ENCODE measurements around the gene VPS36.
"Not testable (repeated sequence)": the region's sequence is repeated elsewhere in the genome, so short reads cannot be mapped to it uniquely, and the experiment has no call there.

The VPS36 gene, protein sequence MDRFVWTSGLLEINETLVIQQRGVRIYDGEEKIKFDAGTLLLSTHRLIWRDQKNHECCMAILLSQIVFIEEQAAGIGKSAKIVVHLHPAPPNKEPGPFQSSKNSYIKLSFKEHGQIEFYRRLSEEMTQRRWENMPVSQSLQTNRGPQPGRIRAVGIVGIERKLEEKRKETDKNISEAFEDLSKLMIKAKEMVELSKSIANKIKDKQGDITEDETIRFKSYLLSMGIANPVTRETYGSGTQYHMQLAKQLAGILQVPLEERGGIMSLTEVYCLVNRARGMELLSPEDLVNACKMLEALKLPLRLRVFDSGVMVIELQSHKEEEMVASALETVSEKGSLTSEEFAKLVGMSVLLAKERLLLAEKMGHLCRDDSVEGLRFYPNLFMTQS

DNA sequence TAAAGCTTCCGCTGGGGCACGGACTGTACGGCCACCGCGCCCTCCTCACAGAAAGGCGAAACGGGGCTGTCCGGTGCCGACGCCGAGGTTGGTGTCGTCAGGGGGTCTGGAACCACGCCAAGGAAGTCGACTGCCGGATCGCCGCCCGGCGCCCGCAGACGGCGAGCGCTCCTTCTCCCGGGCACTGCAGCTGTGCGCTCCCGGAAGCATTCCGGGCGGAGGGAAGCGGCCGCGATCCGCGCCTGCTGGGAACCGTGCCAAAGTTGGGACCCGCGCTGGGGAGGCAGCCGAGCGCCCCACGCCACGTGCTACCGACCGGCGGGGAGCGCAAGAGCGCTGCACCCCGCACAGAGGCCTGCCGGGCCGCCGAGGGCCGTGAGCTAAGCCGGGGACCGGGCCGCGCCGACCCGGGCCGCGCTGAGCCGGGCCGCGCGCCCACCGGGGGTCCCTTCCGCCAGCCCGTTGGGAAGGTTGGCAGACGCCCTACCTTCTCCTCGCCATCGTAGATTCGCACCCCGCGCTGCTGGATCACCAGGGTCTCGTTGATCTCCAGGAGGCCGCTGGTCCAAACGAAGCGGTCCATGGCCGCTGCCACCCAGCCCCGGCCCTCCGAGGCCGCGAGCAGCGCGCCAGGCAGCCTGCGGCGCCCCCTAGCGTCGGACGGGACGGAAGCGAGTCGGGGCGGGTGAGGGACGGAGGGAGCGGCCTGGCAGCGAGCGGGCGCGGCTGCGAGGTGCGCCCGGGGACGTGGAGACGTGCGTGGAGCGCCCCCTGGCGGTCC is at the start of gene VPS36:
TSS of gene VPS36 (minus strand) at position 623 of the 781 bp plus-strand sequence. CDS start at position 583, 40 bp downstream.
- peak; percentile 92 to 93 for DNase-seq

DNA sequence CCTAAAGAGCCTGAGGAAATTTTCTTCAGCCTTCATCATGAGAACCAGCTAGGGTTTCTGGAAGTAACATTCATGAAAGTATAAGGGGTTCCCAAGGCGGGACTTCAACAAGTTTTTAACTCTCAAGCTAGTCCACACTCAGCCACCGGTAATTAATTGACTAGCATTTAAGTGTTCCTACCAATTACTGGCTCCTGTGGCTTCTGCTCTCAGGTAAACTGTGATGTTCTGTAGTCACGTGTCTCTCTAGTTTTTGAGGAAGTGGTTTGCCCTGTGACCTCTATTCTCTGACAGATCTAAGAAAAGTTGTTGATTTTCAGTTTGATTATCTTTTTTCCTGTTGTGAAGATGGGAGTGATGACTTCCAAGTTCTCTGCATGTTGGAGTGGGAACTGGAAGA is 47.5 kb upstream of the VPS36 start:
- DNase-seq = not testable (repeated sequence)

DNA sequence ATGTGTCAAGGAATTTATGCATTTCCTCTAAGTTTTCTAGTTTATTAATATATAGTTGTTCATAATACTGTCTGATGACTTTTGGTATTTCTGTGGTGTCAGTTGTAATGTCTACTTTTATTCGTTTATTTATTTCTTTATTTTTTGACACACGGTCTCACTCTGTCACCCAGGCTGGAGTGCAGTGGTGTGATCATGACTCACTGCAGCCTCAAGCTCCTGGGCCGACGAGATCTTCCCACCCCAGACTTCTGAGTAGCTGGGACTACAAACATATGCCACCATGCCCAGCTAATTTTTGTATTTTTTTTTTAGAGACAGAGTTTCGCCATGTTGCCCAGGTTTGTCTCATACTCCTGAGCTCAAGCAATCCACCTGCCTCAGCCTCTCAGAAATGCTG is 43.8 kb upstream of the VPS36 start:
- DNase-seq = not testable (repeated sequence)

DNA sequence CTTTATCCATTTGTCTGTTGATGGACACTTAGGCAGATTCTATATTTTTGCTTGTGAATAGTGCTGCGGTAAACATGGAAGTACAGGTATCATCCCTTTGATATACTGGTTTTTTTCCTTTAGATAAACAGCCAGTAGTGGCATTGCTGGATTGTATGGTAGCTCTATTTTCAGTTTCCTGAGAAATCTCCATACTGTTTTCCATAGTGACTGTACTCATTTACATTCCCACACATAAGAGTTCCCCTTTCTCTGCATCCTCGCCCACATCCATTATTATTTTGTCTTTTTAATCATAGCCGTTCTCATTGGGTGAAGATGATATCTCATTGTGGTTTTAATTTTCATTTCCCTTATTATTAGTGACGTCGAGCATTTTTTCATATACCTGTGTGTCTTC is 40.6 kb upstream of the VPS36 start:
- DNase-seq = not testable (repeated sequence)

DNA sequence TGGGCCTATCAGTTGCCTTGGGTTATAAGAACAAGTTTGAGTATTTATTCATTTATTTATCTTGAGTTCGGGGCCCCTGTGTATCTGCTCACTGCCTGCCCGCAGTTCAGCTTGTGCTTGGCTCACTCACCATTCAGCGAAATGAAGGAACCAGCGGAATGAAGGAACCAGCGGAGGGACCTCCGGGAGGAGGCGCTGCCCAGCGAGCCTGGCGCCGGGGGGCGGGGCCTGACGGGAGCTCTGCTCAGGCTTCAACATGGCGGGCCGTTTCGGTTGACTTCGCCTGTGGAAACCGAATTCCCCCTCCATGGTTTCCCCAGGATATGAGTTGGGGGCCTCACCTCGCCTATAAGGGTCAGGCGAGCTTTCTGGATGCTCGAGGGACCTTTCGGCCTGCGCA is 38.3 kb upstream of the VPS36 start:
- DNase-seq = not testable (repeated sequence)

DNA sequence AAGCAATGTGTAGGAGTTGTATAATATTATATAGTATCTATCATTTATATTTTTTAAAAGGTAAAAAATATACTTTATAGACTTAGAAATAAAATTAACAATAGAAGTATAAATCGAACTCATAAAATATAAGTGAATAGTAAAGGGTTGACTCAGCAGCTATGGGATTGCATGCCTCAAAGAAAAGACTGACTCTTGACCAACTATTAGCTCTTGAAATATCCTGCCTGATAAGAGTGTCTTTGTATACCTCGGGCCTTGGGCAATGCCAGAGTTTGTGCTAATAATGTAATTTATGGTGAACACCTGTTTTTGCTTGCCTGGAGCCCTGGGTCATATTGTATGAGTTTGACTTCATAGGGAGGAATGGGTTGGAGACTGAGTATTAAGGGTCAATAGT is 36.6 kb upstream of the VPS36 start:
- DNase-seq = not testable (repeated sequence)

DNA sequence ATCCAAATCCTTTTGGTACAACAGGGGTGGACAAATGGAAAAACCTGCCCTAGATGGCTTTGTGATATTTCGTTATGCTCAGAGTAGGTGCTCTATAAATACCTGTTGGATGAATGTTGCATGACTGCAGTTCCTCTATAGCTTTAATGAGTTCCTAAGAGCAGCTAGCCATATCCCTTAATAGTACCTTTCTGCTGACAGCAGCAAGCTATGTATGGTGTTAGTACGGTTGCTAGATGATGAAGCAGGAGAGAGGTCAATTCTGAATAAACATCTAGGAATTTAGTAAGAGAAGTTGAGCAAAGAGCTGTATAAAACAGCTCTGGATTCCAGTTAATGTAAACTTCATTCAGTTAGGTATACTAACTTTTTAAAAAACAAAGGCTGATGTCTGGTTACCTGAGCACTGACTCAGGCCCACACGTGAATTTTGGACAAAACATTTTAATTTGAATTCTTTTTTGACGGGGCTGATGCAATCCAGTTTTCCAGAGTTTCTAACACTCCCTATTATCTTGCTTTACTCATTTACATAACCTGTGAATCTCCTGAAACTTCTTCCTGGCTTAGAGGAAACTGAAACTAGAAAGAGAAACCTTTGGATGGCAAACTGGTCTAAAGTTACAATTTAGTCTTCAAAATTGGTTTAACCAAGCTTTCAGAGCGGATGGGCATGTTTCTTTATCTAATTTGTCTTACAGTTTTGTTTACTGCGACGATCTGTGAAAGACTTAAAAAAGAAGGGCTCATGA is 30.4 kb upstream of the VPS36 start:
- DNase-seq = not testable (repeated sequence)

DNA sequence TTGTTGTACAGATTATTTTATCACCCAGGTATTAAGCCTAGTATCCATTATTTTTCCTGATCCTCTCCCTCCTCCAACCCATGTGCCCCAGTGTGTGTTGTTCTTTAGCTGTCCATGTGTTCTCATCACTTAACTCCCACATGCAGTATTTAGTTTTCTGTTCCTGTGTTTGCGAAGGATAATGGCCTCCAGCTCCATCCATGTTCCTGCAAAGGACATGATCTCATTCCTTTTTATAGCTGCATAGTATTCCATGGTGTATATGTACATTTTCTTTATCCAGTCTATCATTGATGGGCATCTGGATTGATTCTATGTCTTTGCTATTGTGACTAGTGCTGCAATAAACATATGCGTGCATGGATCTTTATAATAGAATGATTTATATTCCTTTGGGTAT is 18.1 kb upstream of the VPS36 start:
- not testable (repeated sequence) for DNase-seq

DNA sequence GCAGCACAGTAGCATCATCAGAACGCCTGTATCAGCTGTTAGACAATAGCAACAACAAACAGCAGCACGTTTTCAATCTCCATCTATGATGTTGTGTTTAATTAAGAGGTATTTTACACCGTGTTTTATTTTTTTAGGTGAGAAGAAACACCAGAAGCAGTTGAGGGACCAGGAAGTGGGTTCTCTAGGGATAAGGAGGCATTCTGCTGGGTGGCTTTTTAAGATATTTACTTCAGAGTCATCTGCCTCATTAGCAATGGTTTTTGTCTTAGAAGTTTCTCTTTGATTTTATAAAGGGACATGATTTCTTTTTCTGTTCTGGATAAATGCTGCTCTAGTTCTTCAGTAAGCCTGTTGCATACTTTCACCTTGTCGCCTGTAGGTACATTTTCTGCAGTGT is 13.1 kb upstream of the VPS36 start:
- no peak for DNase-seq

DNA sequence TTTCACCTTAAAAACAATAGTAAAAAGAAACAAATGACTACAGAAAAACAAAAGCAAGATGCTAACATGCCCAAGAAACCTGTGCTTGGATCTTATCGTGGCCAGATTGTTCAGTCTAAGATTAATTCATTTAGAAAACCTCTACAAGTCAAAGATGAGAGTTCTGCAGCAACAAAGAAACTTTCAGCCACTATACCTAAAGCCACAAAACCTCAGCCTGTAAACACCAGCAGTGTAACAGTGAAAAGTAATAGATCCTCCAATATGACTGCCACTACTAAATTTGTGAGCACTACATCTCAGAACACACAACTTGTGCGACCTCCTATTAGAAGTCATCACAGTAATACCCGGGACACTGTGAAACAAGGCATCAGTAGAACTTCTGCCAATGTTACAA is 10.8 kb upstream of the VPS36 start:
- DNase-seq = no peak

DNA sequence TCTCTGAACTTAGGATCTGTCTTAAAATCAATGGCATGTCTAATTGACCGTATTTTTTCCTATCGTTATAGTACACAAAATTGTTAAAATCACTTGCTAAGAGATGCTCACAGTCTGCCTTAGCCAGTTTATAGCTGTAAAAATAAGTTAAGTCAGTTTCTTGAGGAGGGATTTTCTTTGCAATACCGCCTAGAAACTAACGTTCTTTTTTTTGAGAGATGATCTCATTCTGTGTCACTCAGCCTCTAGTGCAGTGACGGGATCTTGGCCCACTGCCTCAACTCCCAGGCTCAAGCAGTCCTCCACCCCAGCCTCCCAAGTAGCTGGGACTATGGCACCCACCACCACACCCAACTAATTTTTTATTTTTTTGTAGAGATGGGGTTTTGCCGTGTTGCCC is 9.2 kb upstream of the VPS36 start:
- no peak for DNase-seq

DNA sequence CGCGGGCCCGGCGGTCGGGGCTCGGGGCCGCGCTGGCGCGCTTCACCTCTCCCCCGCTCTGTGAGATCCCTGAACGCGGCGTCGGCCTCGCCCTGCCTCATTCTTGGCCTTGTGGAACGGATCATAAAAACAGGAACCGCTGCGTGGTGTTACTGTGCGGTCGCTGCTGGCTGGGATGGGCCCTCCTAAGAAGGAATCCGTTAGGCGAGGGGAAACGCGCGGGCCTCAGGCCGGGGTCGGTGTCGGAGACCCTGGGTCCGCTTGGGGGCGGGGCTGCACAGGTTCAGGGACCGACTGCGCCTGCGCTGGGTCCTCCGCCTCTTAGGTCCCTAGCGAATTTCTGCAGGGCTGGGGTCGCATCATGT is 5.2 kb upstream of the VPS36 start:
- DNase-seq = peak; percentile 69 to 71

DNA sequence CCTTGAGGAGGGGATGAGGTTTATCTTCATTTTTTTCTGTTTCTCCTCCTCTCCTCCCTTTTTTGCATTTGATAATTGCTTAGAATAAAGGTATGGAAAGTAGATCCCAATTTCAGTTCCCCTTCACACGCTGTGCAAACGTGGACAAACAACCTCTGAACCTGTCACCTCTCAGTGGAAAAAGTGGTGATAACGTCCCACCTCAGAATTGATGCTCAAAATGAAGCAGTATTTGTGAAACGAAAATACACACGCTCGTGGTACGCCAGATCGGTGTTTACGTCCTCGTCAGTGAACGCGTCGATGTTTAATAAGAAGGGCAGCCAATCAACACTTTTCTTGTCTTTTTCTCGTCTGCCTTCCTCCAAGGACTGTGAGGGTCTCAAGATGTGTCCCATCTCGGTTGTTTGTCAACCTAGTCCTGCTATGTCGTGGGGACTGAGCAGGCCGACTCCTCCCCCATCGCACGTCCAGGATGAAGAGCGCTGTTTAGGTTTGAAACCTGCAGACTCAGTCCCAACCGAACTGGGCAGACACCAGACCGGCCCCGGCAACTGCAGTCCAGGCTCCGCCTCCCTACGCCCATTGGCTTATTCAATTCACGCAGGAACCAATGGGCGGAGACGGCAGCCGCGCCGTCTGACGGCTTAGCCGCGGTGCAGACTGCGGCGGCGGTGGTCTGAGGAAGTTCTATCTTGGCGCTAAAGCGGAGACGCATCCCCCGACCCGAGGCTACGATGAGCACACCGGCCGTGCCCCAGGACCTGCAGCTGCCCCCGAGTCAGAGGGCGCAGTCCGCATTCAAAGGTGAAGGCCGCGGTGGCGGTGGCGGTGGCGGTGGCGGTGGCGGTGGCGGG is 4.6 kb upstream of the VPS36 start, which contains the start of gene CKAP2:
TSS of gene CKAP2 (plus strand) at position 659 of the 857 bp plus-strand sequence. CDS start at position 738, 79 bp downstream.
- DNase-seq = peak; percentile 91

DNA sequence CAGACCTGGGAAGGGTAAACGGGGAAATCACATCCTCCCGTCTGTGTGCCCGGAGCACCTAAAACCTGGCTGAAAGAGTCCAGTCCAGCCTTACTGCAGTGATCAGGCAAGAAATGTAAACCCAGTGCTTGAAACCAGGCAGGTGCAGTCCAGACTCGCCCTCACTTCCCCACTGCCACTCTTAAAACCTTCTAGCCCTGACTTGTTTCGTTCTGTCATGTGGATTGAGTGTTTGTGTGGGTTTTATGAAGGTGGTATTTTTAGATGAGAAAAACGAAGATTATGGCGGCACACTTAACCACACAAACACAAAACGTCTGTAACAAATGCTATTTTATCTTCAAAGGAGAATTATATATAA is 4.0 kb upstream of the VPS36 start:
- DNase-seq = no peak

DNA sequence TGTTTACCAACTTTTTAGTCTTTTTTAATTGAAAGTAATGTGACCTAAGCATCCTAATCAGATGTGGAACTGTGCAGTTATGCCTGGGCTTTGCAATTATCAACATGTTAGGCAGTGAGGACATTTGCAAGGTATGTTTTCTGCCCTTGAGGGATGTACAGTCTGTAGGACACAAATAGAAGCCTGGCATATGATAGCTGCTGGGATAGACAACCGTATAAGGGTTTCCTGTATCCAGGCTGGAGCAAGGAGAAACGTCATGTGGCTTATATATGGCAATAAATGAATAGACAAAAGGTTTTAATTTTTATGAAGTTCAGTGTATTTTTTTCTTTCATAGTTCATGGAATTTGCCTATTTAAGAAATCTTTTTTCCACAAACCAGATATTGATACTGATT is 2.0 kb upstream of the VPS36 start:
- no peak for DNase-seq

DNA sequence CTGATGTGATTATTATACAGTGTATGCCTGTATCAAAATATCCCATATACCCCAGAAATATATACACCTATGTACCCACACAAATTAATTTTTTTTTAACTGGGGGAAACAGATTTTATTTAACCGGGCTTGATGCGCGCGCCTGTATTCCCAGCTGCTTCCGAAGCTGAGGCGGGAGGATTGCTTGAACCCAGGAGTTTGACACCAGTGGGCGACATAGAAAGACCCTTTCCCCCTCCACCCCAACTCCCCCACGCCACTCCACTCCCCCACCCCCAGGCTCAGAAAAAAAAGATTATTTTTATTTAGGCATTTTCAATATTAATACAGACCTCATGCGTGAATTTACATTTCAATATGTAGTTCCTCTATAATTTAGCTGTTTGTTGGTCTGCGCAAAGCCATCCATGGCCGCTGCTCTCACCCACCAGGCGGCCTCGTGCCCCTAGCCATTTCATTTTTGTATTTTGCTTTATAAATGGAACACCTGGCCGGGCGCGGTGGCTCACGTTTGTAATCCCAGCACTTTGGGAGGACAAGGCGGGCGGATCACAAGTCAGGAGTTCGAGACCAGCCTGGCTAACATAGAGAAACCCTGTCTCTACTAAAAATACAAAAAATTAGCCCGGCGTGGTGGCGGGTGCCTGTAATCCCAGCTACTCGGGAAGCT is 836 bp upstream of the VPS36 start:
- DNase-seq = no peak

DNA sequence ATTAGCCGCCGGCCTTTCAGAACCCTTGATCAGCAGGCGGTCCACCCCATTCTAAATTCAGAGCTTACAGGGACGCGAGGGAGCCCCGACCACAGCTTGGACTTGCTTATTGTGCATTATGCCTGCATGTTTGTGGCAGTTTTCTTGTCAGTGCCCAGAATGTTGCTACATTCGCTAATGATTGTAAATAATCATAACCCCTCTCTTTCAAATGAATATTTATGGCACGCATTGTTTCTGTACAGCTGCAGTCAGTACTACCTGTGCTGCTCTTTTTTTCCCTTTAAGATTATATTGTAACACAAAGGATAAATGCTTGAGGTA is 321 bp upstream of the VPS36 start:
- DNase-seq = no peak

DNA sequence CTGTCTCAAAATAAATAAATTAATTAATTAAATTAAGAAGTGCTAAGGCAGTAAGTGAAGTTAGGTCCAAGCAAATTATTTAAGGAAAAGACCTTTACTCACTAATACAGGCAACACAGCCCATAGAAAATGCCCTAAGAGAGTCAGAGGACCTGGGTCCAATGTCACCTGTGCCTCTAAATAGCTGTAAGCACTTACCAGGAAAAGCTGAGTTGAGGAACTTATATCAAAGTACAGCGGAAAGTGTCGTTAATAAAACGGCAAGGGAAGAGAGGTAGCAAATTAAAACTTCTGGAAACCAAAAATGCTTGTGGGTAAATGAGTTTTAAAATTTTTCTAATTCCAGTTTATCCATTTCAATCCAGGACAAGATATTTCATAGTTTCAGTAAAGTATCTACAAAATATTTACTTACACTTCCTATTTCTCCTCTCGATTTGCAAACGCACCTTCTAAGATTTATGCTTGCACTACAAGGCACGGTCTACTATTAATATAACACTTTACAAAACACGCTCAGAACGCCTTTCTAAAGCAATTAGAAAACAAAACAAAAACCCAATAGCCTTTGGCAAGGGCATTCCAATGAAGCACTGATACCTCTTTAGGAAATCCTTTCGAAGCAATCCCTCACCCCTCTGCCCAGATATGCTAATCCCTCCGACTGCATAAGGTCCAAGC is 963 bp downstream of the VPS36 start:
- no peak for DNase-seq

DNA sequence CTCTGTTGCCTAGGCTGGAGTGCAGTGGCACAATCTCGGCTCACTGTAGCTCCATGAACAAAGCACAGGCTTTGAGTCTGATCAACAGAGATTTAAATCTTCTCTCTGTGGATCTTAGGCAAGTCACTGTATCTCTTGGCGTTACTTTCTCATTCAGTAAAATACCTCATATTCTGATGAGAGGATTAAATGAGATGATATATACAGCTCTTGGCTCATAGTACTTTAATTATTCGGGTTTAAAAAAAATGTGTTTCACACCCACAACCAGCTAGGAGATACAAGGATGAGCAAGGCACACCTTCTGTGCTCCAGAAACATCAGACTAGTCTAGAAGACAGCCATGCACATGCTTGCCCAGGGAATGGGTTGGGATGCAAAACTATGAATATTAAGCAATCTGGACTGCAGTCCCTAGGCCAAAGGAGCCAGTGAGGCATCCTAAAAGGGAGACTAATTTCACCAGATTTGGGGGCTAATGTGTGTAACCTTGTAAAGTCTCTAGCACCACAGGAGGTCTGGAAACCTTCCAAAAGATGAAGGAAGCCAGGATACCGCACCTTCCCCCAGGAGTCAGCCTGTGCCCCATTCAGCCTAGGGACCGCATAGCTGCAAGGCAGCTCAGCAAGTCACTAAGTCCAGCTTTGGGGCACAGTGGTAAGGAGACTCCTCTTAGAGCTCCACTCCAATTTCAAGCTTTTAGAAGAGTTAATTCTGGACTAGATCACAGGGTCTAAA is 2.5 kb downstream of the VPS36 start:
- DNase-seq = no peak

DNA sequence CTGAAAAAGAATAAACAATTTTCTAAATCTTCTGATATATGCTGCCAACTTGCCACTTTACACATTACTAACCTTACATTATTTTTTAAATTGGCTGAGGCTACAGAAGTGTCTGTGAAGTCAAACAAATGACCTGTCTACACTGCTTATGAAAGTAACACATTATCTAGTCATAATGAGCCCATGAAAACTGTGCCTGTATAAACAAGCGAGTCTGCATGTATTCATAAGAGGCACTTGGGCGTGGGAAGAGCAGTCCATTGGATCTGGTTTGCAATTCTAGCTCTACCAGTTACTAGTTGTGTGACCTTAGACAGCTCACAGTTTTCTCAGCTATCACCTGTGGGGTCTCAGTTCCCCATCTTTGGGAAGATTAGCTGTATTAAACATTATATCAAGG is 3.1 kb downstream of the VPS36 start:
- no peak for DNase-seq

DNA sequence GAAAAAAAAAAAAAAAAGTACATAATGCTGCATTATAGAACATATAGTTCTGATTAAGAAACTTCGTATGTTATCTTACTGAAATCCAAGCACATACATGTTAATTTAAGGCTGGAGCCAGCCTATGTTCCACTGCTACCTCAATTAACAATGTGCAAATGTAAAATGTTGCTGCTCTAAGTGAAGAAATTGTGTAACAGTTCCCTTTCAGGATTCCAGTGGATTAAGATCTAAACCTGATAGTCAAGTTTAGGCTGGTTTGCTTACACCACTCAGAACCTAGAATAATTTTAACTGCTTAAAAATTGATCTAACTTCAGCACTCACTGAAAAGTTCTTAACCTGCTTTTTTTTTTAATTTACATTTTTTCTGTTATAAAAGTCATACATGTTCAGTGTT is 4.2 kb downstream of the VPS36 start:
- DNase-seq = no peak

Measured in activated CD4-positive, alpha-beta T cell treated with anti-CD3 and anti-CD28 coated beads, Interleukin-2, amount 50 U/mL, for 4 hours (primary cell).